Colonic mucosa (tissue), 4 donors: Measurements from ENCODE around the gene CTF1. TPM values are rescaled to one million over a fixed set of nuclear protein-coding genes. Genes with fewer than 3 reads are reported as not detected.

Experiments
- DNase-seq: peaks from one replicate; pipeline ENCODE4 v3.0.0-alpha.2; 2020
- H3K27ac ChIP-seq: fragments of 200-600 bp; one replicate; pipeline ENCODE4 v1.8.0; 2021
- H3K27me3 ChIP-seq: fragments of 200-600 bp; one replicate; pipeline ENCODE4 v1.8.0; 2021
- H3K36me3 ChIP-seq: fragments of 200-600 bp; one replicate; pipeline ENCODE4 v1.8.0; 2021
- H3K4me1 ChIP-seq: fragments of 200-600 bp; one replicate; pipeline ENCODE4 v1.8.0; 2021; ENCODE audit warnings: mild to moderate bottlenecking
- H3K4me3 ChIP-seq: fragments of 200-600 bp; one replicate; pipeline ENCODE4 v1.8.0; 2021
- H3K9ac ChIP-seq, 2 donors: one replicate each; pipeline ENCODE4 v1.7.0; 2013; ENCODE audit warnings: control low read depth in 2 of 2, low read depth in 2 of 2, low read length in 2 of 2
- H3K9me3 ChIP-seq: fragments of 200-600 bp; one replicate; pipeline ENCODE4 v1.8.0; 2021
- intact Hi-C: fragments of 100-400 bp; cut with DNase I; formaldehyde crosslinking; loops from one replicate; pipeline ENCODE4 v1.14.1; 2022
- total RNA-seq, 2 donors: library from RNA; stranded (reverse); fragmentation: NEBNext Ultra II Directional in 1 of 2; extraction: Animal tissue kit (Norgen Biotek cat#: 25700) in 1 of 2; gene quantifications; one replicate each; pipeline ENCODE4 v1.2.1, GENCODE V29; 2021
- TF ChIP-seq, protein P1 (sequence below): fragments of 200-600 bp; IDR thresholded peaks from one replicate; pipeline ENCODE4 v1.8.0; 2022; ENCODE audit warnings: antibody characterized with exemption, mild to moderate bottlenecking
- donor health status: healthy.
- donor health status: DM: no; HTN: no; CAD: no.
- donor health status: DM: no; HTN: no; CAD: no.

Gene CTF1
- total RNA-seq, 2 donors from 2014 or later, result 0.72 to 1.6 TPM

DNA sequence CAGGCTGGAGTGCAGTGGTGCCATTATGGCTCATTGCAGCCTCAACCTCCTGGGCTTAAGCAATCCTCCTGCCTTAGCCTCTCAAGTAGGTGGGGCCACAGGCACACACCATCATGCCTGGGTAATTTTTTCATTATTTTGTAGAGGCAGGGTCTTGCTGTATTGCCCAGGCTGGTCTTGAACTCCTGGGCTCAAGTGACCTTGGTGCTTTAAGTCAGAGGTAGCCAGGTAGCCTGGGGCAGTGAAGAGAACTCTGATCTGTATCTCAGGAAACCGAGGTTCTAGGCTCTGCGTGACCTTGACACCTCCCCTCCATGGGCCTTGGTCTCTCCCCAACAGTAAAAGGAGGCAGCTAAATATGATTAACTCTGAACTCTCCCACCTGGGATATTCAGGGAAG, 3.4 kb downstream of the CTF1 start:
- intact Hi-C loops, result loop anchor here (5.0 to 10.0 kb wide), 2 partner anchors 52 to 195 kb away; no protein-coding TSS in a partner anchor
- no peak for DNase-seq
- Histone ChIP-seq H3K36me3 (no peaks in the 10 kb centered on the region), H3K9me3 (no peaks in the 10 kb centered on the region), H3K9ac (no peak overlapping the region), H3K4me3 (no peak overlapping the region), H3K27ac (no peak overlapping the region), H3K4me1 (peaks cover 5% of the 10 kb centered on the region), H3K27me3 (no peaks in the 10 kb centered on the region)
- TF ChIP-seq, protein P1, sequence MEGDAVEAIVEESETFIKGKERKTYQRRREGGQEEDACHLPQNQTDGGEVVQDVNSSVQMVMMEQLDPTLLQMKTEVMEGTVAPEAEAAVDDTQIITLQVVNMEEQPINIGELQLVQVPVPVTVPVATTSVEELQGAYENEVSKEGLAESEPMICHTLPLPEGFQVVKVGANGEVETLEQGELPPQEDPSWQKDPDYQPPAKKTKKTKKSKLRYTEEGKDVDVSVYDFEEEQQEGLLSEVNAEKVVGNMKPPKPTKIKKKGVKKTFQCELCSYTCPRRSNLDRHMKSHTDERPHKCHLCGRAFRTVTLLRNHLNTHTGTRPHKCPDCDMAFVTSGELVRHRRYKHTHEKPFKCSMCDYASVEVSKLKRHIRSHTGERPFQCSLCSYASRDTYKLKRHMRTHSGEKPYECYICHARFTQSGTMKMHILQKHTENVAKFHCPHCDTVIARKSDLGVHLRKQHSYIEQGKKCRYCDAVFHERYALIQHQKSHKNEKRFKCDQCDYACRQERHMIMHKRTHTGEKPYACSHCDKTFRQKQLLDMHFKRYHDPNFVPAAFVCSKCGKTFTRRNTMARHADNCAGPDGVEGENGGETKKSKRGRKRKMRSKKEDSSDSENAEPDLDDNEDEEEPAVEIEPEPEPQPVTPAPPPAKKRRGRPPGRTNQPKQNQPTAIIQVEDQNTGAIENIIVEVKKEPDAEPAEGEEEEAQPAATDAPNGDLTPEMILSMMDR, result no peak

DNA sequence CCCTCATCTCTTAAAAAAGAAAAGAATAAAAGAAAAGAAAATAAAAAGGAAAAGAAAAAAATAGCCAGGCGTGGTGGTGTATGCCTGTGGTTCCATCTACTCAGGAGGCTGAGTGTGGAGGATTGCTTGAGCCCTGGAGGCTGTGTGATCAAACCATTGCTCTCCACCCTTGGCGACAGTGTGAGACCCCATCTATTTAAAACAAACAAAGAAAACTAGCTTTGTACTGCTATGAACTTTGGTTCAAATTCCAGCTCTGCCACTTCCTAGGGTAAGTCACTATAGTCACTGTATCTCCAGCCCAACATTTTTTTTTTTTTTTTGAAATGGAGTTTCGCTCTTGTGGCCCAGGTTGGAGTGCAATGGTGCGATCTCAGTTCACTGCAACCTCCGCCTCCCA, 4.2 kb downstream of the CTF1 start:
- Histone ChIP-seq H3K4me3 (no peak overlapping the region), H3K4me1 (peaks cover 3% of the 10 kb centered on the region), H3K36me3 (no peaks in the 10 kb centered on the region), H3K9ac (no peak overlapping the region), H3K9me3 (no peaks in the 10 kb centered on the region), H3K27ac (no peak overlapping the region), H3K27me3 (no peaks in the 10 kb centered on the region)
- DNase-seq, result no peak
- TF ChIP-seq, protein P1, result no peak
- intact Hi-C loops, result loop anchor here (5.0 to 10.0 kb wide), 2 partner anchors 53 to 196 kb away; no protein-coding TSS in a partner anchor

DNA sequence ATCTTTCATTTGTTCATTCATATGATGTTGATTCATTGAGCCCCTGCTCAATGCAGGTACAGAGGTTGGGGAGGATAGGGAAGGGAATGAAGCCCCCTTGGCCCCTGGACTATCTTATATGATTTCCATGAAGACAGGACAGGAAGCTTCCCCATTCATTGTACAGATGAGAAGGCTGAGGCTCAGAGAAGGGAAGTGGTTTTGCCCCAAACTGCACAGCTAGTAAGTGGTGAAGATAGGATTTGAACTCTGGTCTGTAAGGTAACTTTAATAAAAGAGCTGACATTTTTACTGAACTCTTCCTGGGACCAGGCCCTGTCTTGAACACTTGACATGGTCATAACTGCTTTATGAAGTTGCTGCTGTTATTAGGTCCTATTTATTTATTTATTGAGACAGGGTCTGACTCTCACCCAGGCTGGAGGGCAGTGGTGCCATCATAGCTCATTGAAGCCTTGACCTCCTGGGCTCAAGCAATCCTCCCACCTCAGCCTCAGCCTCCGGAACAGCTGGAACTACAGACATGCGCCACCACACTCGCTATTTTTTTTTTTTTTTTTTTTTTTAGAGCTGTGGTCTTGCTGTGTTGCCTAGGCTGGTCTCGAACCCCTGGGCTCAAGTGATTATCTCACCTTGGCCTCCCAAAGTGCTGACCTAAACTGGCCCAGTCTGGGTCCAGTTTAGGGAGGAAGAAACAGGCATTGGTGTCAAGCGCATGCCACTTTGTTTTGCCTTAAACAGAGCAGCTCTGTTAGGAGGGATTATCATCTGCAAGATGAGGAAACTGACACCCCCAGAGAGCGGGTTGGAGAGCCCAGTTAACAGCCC, 5.0 kb downstream of the CTF1 start:
- Histone ChIP-seq H3K4me1 (peaks cover 3% of the 10 kb centered on the region), H3K4me3 (peak overlapping the region; percentile 38), H3K9me3 (no peaks in the 10 kb centered on the region), H3K36me3 (no peaks in the 10 kb centered on the region), H3K27ac (peak overlapping the region; percentile 67), H3K9ac (peak overlapping the region; percentile 71 to 90), H3K27me3 (no peaks in the 10 kb centered on the region)
- intact Hi-C loops, result loop anchor here (5.0 to 10.0 kb wide), 2 partner anchors 54 to 197 kb away; no protein-coding TSS in a partner anchor
- TF ChIP-seq, protein P1, result no peak
- no peak for DNase-seq

DNA sequence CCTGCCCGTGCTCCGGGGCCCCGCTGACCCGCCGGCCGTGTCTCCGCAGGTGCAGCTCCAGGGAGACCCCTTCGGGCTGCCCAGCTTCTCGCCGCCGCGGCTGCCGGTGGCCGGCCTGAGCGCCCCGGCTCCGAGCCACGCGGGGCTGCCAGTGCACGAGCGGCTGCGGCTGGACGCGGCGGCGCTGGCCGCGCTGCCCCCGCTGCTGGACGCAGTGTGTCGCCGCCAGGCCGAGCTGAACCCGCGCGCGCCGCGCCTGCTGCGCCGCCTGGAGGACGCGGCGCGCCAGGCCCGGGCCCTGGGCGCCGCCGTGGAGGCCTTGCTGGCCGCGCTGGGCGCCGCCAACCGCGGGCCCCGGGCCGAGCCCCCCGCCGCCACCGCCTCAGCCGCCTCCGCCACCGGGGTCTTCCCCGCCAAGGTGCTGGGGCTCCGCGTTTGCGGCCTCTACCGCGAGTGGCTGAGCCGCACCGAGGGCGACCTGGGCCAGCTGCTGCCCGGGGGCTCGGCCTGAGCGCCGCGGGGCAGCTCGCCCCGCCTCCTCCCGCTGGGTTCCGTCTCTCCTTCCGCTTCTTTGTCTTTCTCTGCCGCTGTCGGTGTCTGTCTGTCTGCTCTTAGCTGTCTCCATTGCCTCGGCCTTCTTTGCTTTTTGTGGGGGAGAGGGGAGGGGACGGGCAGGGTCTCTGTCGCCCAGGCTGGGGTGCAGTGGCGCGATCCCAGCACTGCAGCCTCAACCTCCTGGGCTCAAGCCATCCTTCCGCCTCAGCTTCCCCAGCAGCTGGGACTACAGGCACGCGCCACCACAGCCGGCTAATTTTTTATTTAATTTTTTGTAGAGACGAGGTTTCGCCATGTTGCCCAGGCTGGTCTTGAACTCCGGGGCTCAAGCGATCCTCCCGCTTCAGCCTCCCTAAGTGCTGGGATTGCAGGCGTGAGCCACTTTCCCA, 5.9 kb downstream of the CTF1 start:
- TF ChIP-seq, protein P1, result no peak
- Histone ChIP-seq H3K27ac (peak overlapping the region; percentile 84), H3K9ac (peak overlapping the region; percentile 71 to 90), H3K27me3 (no peaks in the 10 kb centered on the region), H3K4me3 (peak overlapping the region; percentile 55), H3K4me1 (peaks cover under 1% of the 10 kb centered on the region), H3K36me3 (no peaks in the 10 kb centered on the region), H3K9me3 (no peaks in the 10 kb centered on the region)
- intact Hi-C loops, result loop anchor here (5.0 to 10.0 kb wide), 2 partner anchors 55 to 198 kb away; no protein-coding TSS in a partner anchor
- DNase-seq, result peak; percentile 67

DNA sequence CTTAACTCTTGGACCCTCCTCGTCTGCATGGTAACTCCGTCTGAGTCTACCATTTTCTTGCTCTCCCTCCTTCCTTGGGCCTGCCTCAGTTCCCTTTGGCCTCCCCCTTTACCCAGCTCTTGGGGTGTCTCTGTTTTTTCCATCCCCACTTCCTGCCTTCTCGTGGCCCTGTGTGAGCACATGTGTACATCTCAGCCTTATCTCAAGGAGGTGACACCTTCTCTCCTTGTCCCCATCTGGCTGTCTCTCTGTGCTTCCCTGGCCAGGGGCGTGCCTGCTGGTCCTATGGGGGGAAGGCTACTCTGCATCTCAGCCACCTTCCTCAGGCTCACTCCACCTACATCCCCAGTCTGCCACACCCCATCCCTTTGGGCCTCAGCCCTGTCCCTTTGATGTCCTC, 6.6 kb downstream of the CTF1 start:
- Histone ChIP-seq H3K4me3 (peak overlapping the region; percentile 55), H3K27me3 (no peaks in the 10 kb centered on the region), H3K4me1 (no peaks in the 10 kb centered on the region), H3K36me3 (no peaks in the 10 kb centered on the region), H3K27ac (peak overlapping the region; percentile 84), H3K9ac (peak overlapping the region; percentile 61 to 90), H3K9me3 (no peaks in the 10 kb centered on the region)
- no peak for DNase-seq
- intact Hi-C loops, result loop anchor here (5.0 to 10.0 kb wide), 2 partner anchors 56 to 198 kb away; no protein-coding TSS in a partner anchor
- TF ChIP-seq, protein P1, result no peak
